GM23248 (cell line): Measurements from ENCODE around the gene C6orf120.

ENCODE experiments used
- EZH2 ChIP-seq: fragments of 200-600 bp; sonication (generic); IDR thresholded peaks from 2 replicates; pipeline ENCODE4 v1.6.1; 2018; ENCODE audit warnings: antibody characterized with exemption, mild to moderate bottlenecking; ENCODE audit not compliant: insufficient read depth, poor library complexity, severe bottlenecking
- EZH2phosphoT487 ChIP-seq: fragments of 200-600 bp; sonication (generic); IDR thresholded peaks from 2 replicates; pipeline ENCODE4 v1.6.1; 2018; ENCODE audit warnings: antibody characterized with exemption, moderate library complexity, mild to moderate bottlenecking, low read depth; ENCODE audit not compliant: insufficient read depth

- no peak for TF ChIP-seq EZH2
- TF ChIP-seq EZH2phosphoT487 = no peak
Observed at GRCh38 chr6:169652896-169653295, 49.0 kb upstream of the C6orf120 start.
